DMS 273 (cell line): Measurements from ENCODE around the gene MAP2K5.
"Not testable (repeated sequence)": the region's sequence is repeated elsewhere in the genome, so short reads cannot be mapped to it uniquely, and the experiment has no call there.

Experiments used
- DNase-seq: peaks from one replicate; lab custom pipeline; 2025; ENCODE audit not compliant: unreplicated experiment; lab: John Stamatoyannopoulos, UW

Gene MAP2K5

DNA sequence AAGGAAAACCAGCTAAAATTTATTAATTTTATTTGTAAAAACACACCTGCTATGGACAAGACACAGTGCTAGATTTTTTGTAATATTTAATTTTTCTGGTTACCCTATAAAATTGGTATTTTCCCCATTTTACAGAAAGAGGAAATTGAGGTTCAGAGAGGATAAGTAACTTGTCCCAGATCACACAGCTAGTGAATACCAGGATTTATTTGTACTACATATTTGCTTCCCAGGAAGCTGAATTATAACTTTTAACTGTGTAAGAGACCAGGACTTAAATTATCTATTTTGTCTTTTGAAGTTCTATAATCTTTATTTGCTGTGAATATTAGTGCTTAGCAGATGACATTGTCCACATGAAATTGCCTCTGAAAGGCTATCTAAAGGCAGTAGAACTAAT, 49.7 kb downstream of the MAP2K5 start:
- no peak for DNase-seq

DNA sequence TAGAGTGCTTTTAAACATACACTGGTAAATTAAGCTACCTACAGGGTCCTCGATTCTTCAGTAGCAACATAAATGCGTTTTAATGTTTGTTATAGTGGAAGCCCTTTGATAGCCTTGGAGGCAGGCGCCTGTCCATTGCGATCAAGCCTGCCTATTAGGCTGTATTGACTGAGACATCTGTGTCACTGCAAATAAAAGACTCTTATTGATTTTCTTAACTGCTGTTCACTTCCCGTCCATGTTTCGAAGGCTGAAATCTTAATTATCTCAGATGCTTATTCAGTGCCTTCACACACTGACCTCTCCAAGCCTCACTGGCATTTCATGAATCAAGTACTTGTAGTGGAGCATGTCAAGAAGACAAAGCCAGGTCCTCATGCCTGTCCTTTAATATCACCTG, 51.1 kb downstream of the MAP2K5 start:
- no peak for DNase-seq

DNA sequence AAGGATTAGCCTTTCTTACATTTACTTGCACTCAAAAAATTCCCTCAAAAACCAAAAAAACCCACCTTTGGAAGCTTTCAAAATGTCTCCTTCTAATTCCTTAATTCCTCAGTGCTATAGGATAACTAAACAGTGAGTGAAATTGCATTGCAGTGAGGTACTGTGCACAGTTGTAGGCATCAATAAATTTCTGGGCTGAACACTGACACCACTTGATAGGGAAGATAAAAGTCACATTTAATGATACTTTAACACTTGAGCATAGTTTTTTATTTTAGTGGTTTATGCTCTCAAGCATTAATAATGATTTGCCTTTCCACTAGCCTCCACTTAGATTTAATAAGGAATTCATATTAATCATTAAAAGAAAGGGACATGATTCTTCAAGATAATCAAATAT, 52.3 kb downstream of the MAP2K5 start:
- no peak for DNase-seq

DNA sequence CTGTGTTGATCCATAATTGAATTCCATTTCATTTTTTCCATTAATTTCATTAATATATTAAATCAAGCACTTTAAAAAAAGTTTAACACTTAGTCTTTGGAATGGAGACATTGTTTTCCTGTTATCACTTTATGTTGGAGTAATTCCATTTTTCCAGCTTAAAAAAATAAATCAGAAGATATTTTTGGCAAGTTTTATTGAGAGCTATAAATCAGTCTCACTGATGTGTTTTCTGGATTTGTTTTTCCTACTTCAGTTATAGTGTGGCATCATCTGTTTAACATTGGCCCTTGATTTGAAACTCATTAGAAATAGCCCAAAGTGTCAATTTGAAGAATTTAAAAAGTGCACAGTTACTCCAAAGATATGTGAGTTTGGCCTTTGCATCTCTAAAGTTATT, 53.1 kb downstream of the MAP2K5 start:
- no peak for DNase-seq

DNA sequence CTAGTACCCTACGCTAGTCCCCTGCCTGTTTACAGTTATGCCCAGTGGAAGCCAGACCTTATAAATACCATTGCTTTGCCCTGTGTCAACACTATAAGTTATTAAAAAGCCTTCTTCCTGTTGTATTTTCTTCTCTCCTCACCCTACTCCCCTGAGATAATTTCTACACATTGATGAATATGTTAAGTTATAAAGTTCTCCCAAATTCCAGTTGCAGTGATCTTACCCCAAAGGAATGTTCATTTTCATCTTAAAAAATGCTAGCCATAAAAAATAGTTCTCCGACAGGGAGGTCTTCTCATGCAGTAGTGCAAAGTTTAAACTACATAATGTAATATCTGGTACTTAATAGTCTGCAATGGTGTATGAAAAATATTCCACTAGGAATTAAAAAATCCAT, 58.6 kb downstream of the MAP2K5 start:
- no peak for DNase-seq

DNA sequence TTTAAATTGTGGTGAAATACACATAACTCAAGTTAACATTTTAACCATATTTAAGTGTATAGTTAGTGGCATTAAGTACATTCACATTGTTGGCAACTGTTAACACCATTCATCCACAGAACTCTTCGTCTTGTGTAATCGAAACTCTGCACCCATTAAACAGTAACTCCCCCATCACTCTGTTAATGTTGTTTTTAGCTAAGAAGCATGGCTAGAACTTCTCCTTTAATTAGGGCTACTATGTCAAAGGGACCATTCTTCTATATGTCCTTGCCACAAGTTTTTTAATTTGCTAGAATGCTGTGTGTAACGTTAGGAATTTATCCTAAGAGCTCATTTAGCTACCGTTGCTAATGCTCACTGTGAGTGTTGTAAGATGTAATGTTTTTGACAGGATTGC, 60.6 kb downstream of the MAP2K5 start:
- DNase-seq: no peak

DNA sequence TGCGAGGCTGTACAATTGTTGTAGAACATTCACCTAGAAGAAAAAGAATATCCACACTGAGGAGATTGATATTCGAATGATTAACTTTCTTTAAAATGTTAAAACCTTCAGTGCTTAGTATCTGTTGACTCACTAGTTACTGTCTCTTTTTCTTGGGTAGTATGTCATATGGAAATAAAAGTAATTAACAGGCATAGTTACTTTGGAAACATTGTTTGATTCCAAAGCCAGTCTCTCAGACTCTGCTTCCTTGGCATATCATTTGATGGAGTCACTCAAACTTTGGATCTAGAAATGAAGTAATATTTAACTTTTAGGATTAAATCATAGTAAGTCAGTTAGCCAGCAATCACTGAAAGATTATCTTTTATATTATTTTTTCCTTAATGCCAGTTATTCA, 63.4 kb downstream of the MAP2K5 start:
- DNase-seq: no peak

DNA sequence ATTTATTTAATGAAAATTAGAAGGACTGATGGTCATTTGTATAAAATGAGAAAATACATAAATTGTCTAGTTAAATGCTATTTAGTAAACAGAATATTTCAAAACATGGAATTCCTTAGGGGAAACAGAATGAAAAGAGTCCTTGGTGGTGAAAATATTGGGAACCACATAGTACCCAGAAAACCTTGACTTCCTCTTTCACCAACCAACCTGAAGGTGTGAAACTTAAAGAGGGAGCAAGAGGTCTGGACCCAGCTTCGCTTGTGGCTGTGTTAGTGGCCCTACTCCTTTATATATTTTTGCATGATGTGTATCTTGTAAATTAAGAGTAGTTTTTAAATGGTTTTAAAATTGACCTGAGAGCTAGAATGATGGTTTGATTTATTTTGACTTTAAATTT, 64.2 kb downstream of the MAP2K5 start:
- DNase-seq: no peak

DNA sequence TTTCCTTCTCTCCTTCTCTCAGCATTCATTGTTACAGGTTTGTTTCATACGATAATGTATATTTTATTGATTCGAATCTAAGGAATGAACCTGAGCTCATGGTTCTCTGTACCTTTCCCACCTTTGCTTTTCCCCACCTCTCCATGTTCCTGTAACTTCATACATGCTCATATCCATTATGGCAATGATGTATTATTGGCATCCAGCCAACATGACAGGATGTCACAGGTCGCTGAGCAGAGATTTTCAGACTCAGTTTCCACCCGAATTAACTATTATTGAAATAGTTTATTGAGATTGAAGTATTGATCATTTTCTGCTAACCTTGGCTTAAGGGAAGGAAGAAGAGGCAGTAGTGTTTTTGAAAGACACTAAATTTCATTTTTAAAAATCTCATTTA, 64.8 kb downstream of the MAP2K5 start:
- no peak for DNase-seq

DNA sequence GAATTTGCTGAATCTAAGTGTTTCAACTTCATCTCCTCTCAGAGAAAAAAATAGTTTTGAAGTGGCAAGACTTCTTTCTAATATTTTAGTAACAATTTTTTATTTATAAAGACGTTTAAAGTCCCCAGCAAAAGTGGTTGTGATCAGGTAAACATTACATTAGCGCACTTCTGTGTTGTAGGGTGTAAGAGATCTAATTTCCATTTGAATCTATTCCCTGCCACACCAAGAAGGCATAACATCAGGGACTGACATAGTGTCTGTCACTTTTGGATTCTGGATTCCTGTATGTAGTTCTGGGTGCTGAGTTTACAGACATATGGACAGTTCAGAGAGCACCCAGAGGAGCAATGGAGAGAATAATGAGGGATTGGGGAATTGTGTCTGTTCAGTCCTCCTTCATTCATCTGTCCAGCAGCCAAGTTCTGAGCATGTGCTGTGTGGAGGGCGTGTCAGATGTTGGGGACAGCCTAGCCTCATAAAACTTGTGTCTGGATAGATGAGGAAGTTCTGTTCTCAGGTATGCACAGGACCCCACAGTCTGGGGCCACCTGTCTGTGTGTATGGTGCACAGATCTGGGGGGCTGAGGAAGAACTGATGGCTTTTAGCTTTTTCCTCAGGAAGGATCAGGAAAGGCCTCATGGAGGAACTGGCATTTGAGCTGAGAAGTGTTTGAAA, 65.6 kb downstream of the MAP2K5 start:
- DNase-seq: no peak

DNA sequence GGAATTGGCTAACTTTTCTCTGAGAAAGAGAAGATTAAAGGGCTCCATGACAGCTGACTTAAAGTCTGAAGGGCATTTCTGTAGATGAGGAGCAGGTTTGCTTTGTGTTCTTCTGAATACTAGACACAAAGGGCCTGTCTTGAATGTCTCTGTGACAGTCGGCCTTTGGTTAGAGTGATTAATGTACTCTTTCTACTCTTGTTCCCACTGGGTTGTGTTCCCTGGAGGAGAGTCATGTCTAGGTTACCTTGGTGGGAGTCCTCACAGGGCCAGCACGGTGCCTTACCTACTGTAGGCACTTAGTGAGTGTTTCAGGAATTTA, 66.1 kb downstream of the MAP2K5 start:
- DNase-seq: no peak

DNA sequence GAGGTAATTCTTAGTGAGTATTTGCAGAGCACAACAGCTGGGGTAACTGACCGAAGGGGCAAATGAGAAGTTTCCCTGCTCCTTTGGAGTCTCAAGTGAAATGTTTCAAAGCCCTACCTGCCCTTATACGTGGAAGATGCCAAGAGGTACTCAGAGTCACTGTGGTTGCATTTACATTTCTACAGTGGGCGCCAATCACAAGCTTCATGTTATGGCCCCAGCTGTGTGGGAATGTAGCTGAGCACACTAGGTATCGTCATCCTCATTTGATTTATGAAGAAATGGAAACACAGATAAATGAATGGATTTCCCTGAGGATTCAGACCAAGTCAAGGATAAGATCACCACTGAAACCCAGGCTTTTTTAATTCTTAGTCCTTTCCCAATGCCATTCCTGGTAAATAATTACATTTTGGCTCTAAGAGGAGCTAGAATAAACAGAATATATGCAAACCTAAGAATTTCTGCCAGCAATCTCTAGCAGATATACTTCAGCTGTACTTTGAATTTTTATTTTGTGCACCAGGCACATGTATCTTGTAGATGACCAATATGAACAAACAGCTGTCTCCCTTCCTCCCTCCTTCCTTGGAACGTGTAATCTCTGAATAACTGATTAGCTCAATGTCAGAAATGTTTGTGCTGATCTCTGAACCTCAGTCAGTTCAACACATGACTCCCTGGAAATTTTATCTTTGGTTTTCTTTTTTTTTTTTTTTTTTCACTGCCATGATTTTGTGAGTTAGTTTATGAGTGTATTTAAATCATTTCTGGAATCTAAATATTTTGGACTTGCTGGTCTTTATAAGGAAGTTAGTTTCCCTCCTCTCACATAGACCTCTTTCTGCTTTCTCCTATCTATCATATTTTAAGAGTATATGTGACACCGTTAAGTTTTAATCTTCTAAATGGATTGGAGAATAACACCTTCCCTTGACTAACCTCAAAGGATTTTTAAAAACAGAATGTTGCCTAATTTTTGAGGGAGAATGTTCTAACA, 69.2 kb downstream of the MAP2K5 start:
- DNase-seq: no peak

DNA sequence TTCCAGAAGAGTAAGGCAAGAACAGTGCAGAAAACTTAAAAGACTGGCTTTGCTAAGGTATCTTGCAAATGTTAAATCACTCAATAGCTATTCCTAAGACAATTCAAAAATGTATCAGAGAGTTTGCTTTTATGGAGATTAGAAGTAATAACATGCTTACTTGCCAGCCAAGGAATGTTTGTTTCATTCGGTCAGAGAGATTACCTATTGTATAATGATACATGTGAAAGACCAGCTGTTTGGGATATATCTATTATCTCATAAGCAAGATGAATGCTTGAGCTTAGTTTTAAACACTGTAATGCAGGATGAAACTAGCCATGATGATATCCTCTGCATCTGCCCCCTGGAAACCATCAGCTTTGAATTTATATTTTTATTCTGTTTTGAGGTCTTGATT, 70.7 kb downstream of the MAP2K5 start:
- DNase-seq: no peak

DNA sequence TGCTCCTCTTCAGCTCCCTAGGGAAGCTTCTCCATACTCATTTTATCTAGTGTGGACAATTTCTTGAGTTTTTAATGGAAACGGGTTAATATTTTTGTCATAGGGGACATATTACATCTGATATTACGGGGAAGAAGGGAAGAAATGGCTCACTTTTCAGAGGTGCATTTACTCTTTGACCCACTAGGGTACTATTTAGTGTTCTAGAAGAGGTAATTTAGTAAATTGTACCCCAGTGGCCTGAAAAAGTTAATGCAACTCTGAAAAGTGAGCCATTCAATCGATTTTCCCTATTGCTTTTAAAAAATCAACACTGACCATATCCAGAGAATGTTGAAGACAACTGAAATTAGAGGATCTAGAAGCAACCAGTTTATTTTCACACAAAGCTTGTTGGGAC, 71.2 kb downstream of the MAP2K5 start:
- peak; percentile 2 for DNase-seq

DNA sequence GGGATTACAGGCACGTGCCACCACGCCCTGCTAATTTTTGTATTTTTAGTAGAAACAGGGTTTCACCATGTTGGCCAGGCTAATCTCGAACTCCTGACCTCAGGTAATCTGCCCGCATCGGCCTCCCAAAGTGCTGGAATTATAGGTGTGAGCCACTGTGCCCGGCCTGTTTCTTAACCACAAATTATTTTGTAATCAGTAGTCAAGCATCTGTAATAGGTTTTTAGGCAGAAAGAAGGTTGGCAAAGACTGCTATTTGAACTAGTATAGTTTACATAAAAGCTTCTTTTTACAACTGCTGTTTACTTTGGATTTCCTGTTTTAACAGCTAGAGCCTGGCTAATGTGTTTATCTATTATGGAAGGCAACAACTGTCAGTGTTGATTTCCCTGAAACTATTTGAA, 72.6 kb downstream of the MAP2K5 start:
- DNase-seq: not testable (repeated sequence)

DNA sequence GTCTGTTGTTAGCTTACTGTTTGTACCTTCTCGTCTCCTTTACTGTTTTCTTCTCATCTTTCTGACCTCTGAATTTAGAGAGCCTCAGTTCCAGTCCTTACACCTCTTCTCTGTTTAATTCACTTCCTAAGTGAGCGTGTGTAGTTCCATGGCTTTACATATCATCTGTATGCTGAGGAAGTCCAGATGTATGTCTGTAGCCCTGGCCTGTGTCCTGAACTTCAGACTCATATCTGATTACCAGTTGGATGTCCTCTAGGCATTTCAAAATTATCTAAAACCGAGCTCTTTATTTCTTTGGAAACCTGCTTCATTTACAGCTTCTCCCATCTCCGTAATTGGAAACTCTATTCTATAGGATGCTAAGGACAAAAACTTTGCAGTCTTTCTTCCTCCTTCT, 75.8 kb downstream of the MAP2K5 start:
- no peak for DNase-seq

DNA sequence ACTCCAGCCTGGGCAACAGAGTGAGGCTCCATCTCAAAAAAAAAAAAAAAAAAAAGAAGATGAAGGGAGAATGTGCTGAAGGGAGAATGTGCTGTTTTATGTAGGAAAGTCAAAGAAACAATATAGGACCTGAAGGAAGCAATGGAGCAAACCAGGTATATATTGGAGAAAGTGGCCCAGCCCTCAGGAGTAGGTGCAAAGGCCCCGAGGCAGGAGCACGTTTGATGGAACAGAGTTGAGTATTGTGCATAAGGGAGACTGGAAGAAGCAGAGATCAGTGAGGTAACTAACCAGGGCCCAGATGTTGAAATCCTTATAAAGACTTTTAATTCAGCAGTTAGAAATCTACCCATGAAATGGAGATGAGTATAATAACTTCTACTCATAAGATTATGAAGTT, 79.6 kb downstream of the MAP2K5 start:
- no peak for DNase-seq

DNA sequence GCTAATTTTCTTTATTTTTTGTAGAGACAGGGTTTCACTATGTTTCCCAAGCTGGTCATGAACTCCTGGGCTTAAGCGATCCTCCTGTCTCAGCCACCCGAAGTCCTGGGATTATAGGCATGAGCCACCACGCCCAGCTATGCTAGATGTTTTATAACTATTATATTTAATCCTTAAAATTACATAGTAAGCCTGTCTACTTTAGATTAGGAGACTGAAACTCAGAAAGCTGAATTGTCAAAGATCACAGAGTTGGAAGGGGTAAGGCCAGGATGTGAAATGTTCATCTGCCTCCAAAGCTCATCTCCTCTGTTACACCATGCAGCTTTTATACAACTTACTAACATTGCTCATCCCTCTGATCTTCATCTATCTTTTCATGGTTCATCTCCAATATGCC, 89.8 kb downstream of the MAP2K5 start:
- no peak for DNase-seq

DNA sequence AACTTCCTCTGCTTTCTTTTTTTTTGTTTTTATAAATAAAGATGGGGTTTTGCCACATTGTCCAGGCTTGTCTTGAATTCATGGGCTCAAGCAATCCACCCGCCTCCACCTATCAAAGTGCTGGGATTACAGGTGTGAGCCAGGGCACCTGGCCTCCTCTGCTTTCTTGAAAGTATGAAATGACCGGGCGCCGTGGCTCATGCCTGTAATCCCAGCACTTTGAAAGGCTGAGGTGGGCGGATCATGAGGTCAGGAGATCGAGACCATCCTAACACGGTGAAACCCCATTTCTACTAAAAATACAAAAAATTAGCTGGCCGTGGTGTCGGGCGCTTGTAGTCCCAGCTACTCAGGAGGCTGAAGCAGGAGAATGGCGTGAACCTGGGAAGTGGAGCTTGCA, 93.4 kb downstream of the MAP2K5 start:
- not testable (repeated sequence) for DNase-seq

DNA sequence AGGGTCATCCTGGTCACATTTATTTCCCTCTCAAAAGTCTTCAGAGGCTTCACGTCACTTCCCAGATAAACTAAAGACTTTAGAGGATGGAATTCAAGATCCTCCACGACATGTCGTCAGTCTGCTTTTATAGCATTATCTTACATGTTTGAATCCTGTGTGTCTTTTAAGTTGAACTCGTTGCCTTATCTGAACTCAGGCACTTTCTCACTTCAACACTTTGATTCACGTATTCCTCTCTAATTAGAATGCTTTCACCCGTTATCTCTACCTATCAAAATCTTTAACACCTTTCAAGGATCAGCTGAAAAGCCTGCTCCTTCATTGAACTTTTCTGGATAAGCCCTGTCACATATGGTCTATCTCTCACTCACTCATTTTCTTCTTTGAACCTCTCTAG, 97.1 kb downstream of the MAP2K5 start:
- DNase-seq: no peak

DNA sequence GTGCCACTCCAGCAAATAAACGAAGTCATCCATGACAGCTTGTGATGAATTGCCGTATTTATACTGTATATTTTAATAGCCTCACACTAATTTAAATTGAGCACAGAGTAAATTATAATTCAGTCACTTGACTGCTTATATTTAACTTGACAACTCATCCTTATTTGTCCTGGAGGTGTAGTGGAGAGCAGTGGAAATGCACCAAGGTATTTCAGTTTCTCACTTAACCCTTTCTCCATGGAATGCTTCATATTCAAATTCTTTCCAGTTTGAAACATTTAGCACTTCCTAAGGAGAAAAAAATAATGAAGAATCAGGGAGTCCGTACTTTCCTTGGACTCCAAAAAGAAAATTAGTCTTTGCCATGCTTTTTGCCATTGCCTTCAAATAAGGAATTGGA, 99.0 kb downstream of the MAP2K5 start:
- DNase-seq: no peak

DNA sequence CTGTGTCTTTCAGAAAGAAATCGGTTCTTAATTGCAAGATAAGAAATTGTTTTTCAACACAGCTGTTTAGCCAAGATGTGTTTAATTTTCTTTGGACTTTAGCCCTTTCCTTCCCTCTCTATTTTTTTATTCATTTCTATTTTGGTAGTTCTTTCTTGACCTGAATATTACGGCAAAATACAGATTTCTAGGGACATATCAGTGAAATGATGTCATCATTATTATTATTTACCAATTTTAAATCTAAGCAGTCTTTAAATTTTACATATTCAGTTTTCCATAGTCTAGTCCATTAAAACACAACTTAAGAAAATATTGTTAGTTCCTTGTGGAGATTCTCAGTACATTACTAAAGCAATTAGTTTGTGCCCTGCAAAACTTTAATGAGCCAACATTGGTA, 104.3 kb downstream of the MAP2K5 start:
- no peak for DNase-seq

DNA sequence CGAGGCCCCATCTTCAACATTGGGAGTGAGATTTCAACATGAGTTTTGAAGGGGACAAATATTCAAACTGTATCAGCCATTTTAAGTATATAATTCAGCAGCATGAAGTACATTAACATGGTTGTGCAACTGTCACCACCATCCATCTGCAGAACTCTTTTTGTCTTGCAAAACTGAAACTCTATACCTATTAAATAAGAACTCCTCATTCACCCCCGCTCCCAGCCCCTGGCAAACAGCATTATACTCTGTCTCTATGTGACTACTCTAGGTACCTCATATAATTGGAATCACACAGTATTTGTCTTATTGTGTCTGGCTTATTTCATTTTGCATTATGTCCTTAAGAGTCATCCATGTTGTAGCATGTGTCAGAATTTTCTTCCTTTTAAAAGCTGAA, 110.1 kb downstream of the MAP2K5 start:
- no peak for DNase-seq
